Choroid plexus epithelial cell (primary cell): ENCODE results near the gene P4HA2.

ENCODE experiments used
- DNase-seq: peaks from one replicate; pipeline ENCODE4 v3.0.0-alpha.2; 2010; ENCODE audit warnings: low read depth
- H3K4me3 ChIP-seq: 2 replicates; pipeline ENCODE4 v1.5.1; 2011; ENCODE audit warnings: low read depth, mild to moderate bottlenecking, control low read depth, low read length, moderate library complexity
- TF ChIP-seq, protein P1 (sequence below): conservative IDR thresholded peaks from 2 replicates; pipeline ENCODE4 v1.5.1; 2011; ENCODE audit warnings: low read depth, mild to moderate bottlenecking, control low read depth, inconsistent platforms, low read length, moderate library complexity

P4HA2 gene

DNA sequence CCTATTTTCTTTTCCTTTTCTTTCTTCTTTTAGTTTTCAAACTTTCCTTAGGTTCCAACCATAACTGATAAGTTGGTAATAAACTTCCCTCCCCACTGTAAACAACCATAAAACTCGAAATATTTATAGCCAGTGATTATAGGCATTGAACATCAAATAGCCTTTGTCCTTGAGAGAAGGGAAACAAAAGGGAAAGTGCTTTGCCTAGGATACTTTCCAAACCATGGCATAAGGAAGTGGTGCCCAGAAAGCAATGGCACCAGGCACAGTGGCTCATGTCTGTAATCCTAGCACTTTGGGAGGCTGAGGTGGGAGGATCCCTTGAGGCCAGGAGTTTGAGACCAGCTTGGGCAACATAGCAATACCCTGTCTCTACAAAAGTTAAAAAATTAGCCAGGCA lies 17.9 kb upstream of the P4HA2 start:
- no peak for DNase-seq
- TF ChIP-seq, protein P1, sequence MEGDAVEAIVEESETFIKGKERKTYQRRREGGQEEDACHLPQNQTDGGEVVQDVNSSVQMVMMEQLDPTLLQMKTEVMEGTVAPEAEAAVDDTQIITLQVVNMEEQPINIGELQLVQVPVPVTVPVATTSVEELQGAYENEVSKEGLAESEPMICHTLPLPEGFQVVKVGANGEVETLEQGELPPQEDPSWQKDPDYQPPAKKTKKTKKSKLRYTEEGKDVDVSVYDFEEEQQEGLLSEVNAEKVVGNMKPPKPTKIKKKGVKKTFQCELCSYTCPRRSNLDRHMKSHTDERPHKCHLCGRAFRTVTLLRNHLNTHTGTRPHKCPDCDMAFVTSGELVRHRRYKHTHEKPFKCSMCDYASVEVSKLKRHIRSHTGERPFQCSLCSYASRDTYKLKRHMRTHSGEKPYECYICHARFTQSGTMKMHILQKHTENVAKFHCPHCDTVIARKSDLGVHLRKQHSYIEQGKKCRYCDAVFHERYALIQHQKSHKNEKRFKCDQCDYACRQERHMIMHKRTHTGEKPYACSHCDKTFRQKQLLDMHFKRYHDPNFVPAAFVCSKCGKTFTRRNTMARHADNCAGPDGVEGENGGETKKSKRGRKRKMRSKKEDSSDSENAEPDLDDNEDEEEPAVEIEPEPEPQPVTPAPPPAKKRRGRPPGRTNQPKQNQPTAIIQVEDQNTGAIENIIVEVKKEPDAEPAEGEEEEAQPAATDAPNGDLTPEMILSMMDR: no peak
- H3K4me3 ChIP-seq: no peak overlapping the region

DNA sequence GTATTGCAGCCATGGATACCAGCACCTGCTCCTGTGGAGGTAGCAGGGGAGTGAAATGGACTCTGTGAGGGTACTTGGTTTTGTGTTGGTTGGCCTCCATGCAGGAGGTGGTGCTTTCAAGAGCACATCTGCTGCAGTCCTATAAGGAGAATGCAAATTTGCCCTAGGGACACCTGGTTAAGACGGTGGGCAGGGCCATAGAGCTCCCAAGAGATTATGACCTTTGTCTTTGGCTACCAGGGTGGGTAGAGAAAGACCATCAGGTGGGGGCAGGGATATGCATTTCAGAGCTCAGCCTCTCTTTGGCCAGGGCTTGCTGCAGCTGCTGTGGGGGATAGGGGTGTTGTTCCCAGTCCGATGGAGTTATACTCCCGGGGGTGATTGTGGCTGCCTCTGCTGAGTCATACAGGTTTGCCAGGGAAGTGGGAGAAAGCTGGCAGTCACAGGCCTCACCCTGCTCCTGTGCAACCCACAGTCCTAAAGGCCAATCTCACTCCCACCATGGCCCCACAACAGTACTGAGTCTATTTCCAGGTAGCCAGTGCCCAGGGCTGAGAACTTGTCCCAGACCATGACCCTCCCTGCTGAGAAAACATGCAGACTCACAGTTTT lies 15.8 kb upstream of the P4HA2 start:
- no peak overlapping the region for H3K4me3 ChIP-seq
- DNase-seq: no peak
- TF ChIP-seq, protein P1: no peak

- no peak for DNase-seq
- TF ChIP-seq, protein P1: no peak
- no peak overlapping the region for H3K4me3 ChIP-seq
Observed at GRCh38 chr5:132239776-132240175, 12.1 kb upstream of the P4HA2 start.

GRCh38 chr5:132238901-132239500 lies 11.3 kb upstream of the P4HA2 start:
- TF ChIP-seq, protein P1: no peak
- H3K4me3 ChIP-seq: no peak overlapping the region
- no peak for DNase-seq

DNA sequence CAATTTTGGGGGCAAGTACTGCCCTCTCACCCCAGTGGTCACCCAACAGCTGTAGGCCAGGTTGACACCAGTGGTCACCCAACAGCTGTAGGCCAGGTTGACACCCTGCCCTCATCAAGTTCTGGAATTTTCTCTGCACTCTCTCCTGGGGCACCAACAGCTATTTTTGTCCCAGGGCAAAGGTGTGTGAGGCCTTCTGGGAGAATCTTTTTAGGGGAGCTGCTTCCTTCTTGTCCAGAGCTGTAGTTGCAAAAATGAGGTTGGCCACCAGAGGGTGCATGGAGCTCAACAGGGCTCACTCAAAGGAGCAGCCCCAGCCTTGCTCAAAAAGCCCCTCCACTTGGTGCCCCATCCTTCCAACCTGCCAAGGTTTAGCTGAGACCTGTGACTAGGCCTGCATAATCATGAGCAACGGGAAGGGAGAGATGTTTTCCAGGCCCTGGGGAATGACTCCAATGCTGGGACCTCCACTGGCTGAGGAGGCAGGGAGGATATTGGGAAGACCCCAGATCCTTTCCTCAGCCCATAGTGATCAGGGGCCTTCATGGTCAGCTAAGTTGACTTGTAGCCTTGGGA lies 10.6 kb upstream of the P4HA2 start:
- TF ChIP-seq, protein P1: peak; percentile 88
- H3K4me3 ChIP-seq: no peak overlapping the region
- DNase-seq: peak; percentile 81

- TF ChIP-seq, protein P1: no peak
- H3K4me3 ChIP-seq: no peak overlapping the region
- DNase-seq: no peak
Observed at GRCh38 chr5:132237670-132238069, 10.0 kb upstream of the P4HA2 start.

- DNase-seq: no peak
- TF ChIP-seq, protein P1: peak; percentile 19
Observed at GRCh38 chr5:132237141-132237540, 9.5 kb upstream of the P4HA2 start.

More at GRCh38 chr5:132237141-132237540, 9.5 kb upstream of the P4HA2 start:
- no peak overlapping the region for H3K4me3 ChIP-seq
